GM19193 (cell line): ENCODE results near the gene PSMD11.

ENCODE experiments used
- POLR2A ChIP-seq: IDR thresholded peaks from 4 replicates; pipeline ENCODE4 v1.6.1; 2011; ENCODE audit not compliant: insufficient read depth, insufficient read length; ENCODE audit errors: extremely low read depth

Gene PSMD11

GRCh38 chr17:32523827-32524552 is 79.7 kb downstream of the PSMD11 start:
- no peak for TF ChIP-seq POLR2A

DNA sequence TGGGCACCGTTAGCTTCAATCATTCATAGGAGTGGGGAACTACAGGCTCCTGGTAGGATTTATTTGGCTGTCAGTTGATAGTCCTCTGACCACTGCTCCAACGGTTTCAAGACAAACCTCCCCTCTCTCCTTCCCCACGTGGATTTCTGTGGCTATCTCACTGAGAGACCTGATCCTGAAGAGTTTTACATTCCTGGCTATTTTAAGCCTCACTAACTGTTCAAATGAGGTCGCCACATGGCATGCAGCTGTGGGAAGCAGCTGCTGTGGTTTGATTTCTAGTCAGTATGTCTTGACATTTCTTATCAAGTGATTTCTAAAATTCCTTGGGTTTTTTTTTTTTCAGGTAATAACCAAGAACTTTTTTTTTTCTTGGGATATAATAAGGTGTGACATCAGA is 80.8 kb downstream of the PSMD11 start:
- no peak for TF ChIP-seq POLR2A

DNA sequence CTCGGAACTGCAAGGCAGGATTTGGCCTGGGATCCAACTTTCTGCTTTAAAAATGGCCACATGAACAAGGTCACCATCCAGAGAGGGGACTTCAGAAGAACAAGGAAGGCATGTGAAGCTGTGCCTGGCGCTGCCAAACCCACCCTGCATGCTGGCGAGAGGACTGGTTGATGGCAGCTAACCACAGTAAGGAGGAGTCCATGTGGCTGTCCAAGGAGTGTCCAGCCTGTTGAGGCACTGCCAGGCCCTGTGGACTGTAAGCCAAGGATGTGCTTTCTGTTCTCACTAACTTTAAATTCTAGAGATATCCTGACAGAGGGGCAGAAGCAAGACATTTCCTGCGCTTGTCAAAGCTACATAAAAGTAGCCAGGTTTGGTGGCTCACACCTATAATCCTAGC is 82.8 kb downstream of the PSMD11 start:
- TF ChIP-seq POLR2A, result no peak

GRCh38 chr17:32528825-32529224 is 84.5 kb downstream of the PSMD11 start:
- TF ChIP-seq POLR2A, result no peak

DNA sequence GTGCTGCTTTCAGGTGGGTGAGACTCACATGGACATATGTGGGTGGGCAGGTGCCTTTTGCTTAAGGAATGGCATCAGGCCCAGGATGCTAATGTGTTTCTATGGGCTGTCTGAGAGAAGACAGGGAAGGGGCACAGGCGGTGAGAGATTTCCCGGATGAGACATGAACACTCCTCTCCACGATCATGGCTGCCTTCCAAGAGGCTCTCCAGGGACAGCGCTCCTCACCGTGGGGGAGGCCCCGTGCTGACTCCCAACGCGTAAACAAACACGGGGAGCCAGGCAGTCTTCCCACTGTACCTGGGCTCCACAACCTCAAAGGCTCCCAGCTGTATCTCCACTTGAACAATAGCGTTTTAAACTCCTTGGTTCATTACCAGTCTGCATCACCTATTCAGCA is 85.3 kb downstream of the PSMD11 start:
- TF ChIP-seq POLR2A, result no peak
